EH (cell line): ENCODE data around the gene MRPL36.

Experiments used
- DNase-seq: peaks from one replicate; pipeline ENCODE4 v3.0.0-alpha.2; 2015; ENCODE audit warnings: low read depth

Gene MRPL36

DNA sequence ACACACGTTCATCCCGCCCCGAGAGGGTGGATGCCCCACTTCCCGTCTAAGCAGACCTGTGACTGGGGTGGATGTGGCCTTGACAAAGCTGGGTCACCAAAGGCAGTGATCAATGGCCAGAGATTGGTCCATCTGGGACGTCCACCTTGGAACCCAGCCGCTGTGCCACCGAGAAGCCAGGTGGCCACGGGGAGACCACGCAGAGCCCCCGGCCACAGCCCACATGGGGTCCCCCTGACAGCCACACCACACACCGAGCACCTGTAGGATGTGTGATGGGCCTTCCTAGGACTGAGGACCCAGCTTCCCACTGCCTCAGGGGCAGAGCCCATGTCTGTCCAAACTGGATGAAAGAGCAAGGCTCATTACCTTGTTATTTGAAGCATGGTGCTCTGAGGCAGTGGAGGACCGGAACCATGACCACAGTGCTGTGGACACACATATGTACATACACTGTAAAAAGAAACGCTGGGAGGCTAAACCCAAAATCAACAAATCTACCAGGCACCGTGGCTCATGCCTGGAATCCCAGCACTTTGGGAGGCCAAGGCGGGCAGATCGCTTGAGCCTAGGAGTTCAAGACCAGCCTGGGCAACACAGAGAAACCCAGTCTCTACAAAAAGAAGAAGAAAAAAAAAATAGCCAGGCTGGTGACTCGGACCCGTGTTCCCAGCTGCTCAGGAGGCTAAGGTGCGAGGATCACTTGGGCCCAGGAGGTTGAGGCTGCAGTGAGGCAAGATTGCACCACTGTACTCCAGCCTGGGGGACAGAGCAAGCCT, 50.1 kb downstream of the MRPL36 start:
- no peak for DNase-seq

- DNase-seq, result no peak
Measured at GRCh38 chr5:1748845-1749244, 50.8 kb downstream of the MRPL36 start.
